Esophagus muscularis mucosa (tissue), 4 donors: ENCODE data around the gene NCF4.

ENCODE experiments used
- EP300 ChIP-seq: sonication (generic); formaldehyde crosslinking; IDR thresholded peaks from one replicate; pipeline ENCODE4 v1.6.1; 2017; ENCODE audit warnings: antibody characterized with exemption
- POLR2A ChIP-seq: fragments of 450-650 bp; IDR thresholded peaks from one replicate; pipeline ENCODE4 v1.6.1; 2017; ENCODE audit warnings: antibody characterized with exemption, moderate library complexity, mild to moderate bottlenecking, low read depth
- POLR2AphosphoS5 ChIP-seq, 2 donors: sonication (generic); formaldehyde crosslinking; IDR thresholded peaks; one replicate each; pipeline ENCODE4 v1.6.1; 2017; ENCODE audit warnings: antibody characterized with exemption in 2 of 2
- TF ChIP-seq, protein P1 (sequence below), 3 experiments: fragments of 200-600 bp in 2 of 3; fragments of 450-650 bp in 1 of 3; sonication (generic) in 2 of 3; IDR thresholded peaks; one replicate each; pipeline ENCODE4 v1.5.1; 2017 to 2019; ENCODE audit warnings: antibody characterized with exemption in 3 of 3, mild to moderate bottlenecking in 2 of 3, moderate library complexity in 1 of 3

DNA sequence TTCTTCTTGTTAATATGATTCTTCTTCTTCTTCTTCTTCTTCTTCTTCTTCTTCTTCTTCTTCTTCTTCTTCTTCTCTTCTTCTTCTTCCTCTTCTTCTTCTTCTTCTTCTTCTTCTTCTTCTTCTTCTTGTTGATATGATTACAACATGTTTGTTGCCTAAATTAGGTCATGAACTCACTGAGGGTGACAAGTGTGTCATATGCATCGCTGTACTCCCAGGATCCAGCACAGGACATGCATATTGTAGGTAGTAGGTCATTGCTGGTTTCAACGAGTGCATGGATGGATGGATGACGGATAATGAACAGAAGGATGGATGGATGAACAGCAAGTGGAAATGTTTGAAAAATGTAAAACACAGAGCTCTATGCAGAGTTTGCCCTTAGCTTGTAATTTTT, 29.1 kb upstream of the NCF4 start:
- TF ChIP-seq, protein P1, sequence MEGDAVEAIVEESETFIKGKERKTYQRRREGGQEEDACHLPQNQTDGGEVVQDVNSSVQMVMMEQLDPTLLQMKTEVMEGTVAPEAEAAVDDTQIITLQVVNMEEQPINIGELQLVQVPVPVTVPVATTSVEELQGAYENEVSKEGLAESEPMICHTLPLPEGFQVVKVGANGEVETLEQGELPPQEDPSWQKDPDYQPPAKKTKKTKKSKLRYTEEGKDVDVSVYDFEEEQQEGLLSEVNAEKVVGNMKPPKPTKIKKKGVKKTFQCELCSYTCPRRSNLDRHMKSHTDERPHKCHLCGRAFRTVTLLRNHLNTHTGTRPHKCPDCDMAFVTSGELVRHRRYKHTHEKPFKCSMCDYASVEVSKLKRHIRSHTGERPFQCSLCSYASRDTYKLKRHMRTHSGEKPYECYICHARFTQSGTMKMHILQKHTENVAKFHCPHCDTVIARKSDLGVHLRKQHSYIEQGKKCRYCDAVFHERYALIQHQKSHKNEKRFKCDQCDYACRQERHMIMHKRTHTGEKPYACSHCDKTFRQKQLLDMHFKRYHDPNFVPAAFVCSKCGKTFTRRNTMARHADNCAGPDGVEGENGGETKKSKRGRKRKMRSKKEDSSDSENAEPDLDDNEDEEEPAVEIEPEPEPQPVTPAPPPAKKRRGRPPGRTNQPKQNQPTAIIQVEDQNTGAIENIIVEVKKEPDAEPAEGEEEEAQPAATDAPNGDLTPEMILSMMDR (IDR thresholded peaks at IDR 0.05): no peak
- no peak for TF ChIP-seq POLR2A
- TF ChIP-seq POLR2AphosphoS5 (IDR thresholded peaks at IDR 0.05): no peak
- no peak for TF ChIP-seq EP300
